Body of pancreas (tissue), 4 donors: ENCODE results near the gene MTSS2.

Experiments
- POLR2A ChIP-seq, 3 donors: fragments of 450-650 bp; IDR thresholded peaks; one replicate each; pipeline ENCODE4 v1.6.1; 2016; ENCODE audit warnings: antibody characterized with exemption in 3 of 3, mild to moderate bottlenecking in 2 of 3
- TF ChIP-seq, protein P1 (sequence below), 7 experiments: fragments of 450-650 bp in 4 of 7; fragments of 200-600 bp in 3 of 7; sonication (generic) in 3 of 7; IDR thresholded peaks; one replicate each; pipeline ENCODE4 v1.5.1; 2016 to 2019; ENCODE audit warnings: antibody characterized with exemption in 7 of 7

DNA sequence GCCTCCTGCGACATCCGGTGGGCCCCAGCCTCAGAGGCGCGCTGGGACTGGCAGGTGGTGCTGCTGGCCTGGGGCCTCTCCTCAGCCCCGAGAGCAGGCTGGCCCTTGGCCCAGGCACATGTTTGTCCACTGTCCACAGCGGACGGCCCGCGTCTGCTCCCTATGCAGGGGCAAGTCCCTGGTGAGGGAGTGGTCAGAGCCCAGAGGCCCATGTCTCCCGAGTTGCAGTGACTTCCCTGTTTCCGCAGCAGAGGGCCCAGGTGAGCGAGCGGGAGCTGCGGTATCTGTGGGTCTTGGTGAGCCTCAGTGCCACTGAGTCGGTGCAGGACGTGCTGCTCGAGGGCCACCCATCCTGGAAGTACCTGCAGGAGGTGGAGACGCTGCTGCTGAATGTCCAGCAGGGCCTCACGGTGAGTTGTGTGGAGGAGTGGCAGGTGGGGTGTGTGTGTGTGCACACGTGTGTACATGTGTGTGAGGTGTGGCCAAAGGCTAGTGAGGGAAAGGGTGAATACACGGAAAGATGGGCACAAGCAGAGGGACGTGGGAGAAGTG is 29.1 kb downstream of the MTSS2 start:
- TF ChIP-seq POLR2A (IDR thresholded peaks at IDR 0.05): no peak
- TF ChIP-seq, protein P1, sequence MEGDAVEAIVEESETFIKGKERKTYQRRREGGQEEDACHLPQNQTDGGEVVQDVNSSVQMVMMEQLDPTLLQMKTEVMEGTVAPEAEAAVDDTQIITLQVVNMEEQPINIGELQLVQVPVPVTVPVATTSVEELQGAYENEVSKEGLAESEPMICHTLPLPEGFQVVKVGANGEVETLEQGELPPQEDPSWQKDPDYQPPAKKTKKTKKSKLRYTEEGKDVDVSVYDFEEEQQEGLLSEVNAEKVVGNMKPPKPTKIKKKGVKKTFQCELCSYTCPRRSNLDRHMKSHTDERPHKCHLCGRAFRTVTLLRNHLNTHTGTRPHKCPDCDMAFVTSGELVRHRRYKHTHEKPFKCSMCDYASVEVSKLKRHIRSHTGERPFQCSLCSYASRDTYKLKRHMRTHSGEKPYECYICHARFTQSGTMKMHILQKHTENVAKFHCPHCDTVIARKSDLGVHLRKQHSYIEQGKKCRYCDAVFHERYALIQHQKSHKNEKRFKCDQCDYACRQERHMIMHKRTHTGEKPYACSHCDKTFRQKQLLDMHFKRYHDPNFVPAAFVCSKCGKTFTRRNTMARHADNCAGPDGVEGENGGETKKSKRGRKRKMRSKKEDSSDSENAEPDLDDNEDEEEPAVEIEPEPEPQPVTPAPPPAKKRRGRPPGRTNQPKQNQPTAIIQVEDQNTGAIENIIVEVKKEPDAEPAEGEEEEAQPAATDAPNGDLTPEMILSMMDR (IDR thresholded peaks at IDR 0.05): no peak
